DND-41 (cell line): ENCODE results near the gene CHST1.

ENCODE experiments used
- ATAC-seq: fragments of 200-7000 bp; cut with Tn5 transposase; 3 replicates; pipeline ENCODE4 v1.9.1; 2021; ENCODE audit warnings: low read depth; ENCODE audit not compliant: insufficient read depth
- DNase-seq: peaks from one replicate; pipeline ENCODE4 v3.0.0-alpha.2; 2020
- H2AFZ ChIP-seq: 2 replicates; pipeline ENCODE4 v1.6.0; 2012; ENCODE audit warnings: low read depth, low read length
- H3K27ac ChIP-seq: 2 replicates; pipeline ENCODE4 v1.5.1; 2012; ENCODE audit warnings: low read length, inconsistent platforms
- H3K27me3 ChIP-seq: fragments of 200-600 bp; sonication (generic); 2 replicates; pipeline ENCODE4 v1.6.0; 2012; ENCODE audit warnings: low read length, mild to moderate bottlenecking, inconsistent platforms; ENCODE audit not compliant: insufficient read depth, poor library complexity
- H3K36me3 ChIP-seq: 2 replicates; pipeline ENCODE4 v1.5.1; 2012; ENCODE audit warnings: low read length, inconsistent platforms; ENCODE audit not compliant: insufficient read depth
- H3K4me1 ChIP-seq: 2 replicates; pipeline ENCODE4 v1.5.1; 2012; ENCODE audit warnings: mild to moderate bottlenecking, low read length; ENCODE audit not compliant: insufficient read depth
- H3K4me2 ChIP-seq: 2 replicates; pipeline ENCODE4 v1.6.0; 2012; ENCODE audit warnings: mild to moderate bottlenecking, moderate library complexity, low read length, inconsistent platforms; ENCODE audit not compliant: insufficient read depth
- H3K4me3 ChIP-seq, 2 experiments: fragments of 200-600 bp in 1 of 2; shearing (Covaris generic) in 1 of 2; 2 replicates each; pipeline ENCODE4 v1.5.1; 2012 to 2016; ENCODE audit warnings: inconsistent platforms in 2 of 2, low read length in 2 of 2, mild to moderate bottlenecking in 2 of 2, low read depth in 1 of 2, moderate library complexity in 1 of 2
- H3K79me2 ChIP-seq: 2 replicates; pipeline ENCODE4 v1.6.0; 2012; ENCODE audit warnings: low read length, inconsistent platforms; ENCODE audit not compliant: insufficient read depth
- H3K9ac ChIP-seq: 2 replicates; pipeline ENCODE4 v1.6.0; 2012; ENCODE audit warnings: low read depth, mild to moderate bottlenecking, inconsistent platforms, low read length, moderate library complexity
- H3K9me3 ChIP-seq: 2 replicates; pipeline ENCODE4 v1.5.1; 2012; ENCODE audit warnings: low read length, moderate library complexity, mild to moderate bottlenecking, inconsistent platforms; ENCODE audit not compliant: insufficient read depth, severe bottlenecking
- H4K20me1 ChIP-seq: 2 replicates; pipeline ENCODE4 v1.6.0; 2012; ENCODE audit warnings: low read length; ENCODE audit not compliant: insufficient read depth
- CTCF ChIP-seq: IDR thresholded peaks from 2 replicates; pipeline ENCODE4 v1.5.1; 2012; ENCODE audit warnings: borderline replicate concordance, low read length, moderate library complexity, mild to moderate bottlenecking; ENCODE audit not compliant: poor library complexity, severe bottlenecking; ENCODE audit errors: extremely low read depth
- EZH2 ChIP-seq: IDR thresholded peaks from 3 replicates; pipeline ENCODE4 v1.6.1; 2012; ENCODE audit warnings: borderline replicate concordance, low read depth, mild to moderate bottlenecking, moderate library complexity, low read length, inconsistent platforms; ENCODE audit not compliant: severe bottlenecking

CHST1 gene

GRCh38 chr11:45663486-45664375 is 1.7 kb downstream of the CHST1 start:
- ATAC-seq, result no peak

GRCh38 chr11:45662665-45663485 is 2.5 kb downstream of the CHST1 start:
- Histone ChIP-seq H3K4me2 (peak overlapping the region; percentile 87), H3K4me1 (peaks cover 72% of the 10 kb centered on the region), H3K9ac (peak overlapping the region; percentile 63), H3K27me3 (peaks cover 34% of the 10 kb centered on the region), H3K9me3 (no peaks in the 10 kb centered on the region), H2AFZ (no peak overlapping the region), H3K27ac (peak overlapping the region; percentile 60), H3K79me2 (peaks cover 67% of the 10 kb centered on the region), H3K4me3 (peak overlapping the region in 1 of 2 experiments; percentile 67; a peak in 2 of 4 replicates), H3K36me3 (peaks cover 3% of the 10 kb centered on the region; the same call in 1 of the 2 replicates), H4K20me1 (peaks cover 56% of the 10 kb centered on the region)
- ATAC-seq, result no peak
- no peak for TF ChIP-seq CTCF
- no peak for TF ChIP-seq EZH2
- DNase-seq, result peak; percentile 25

More at GRCh38 chr11:45663486-45664375, 1.7 kb downstream of the CHST1 start:
- peak overlapping the region; percentile 62 for H3K27ac ChIP-seq
- peak overlapping the region; percentile 63 for H3K9ac ChIP-seq
- H4K20me1 ChIP-seq, result peaks cover 56% of the 10 kb centered on the region
- TF ChIP-seq CTCF (no peak), EZH2 (no peak)
- H3K4me3 ChIP-seq, result peak overlapping the region; percentile 67 to 69; a peak in 3 of 4 replicates
- peaks cover 62% of the 10 kb centered on the region for H3K79me2 ChIP-seq
- peak overlapping the region; percentile 87 for H3K4me2 ChIP-seq
- no peak for DNase-seq
- H3K36me3 ChIP-seq, result peaks cover 3% of the 10 kb centered on the region; the same call in 1 of the 2 replicates
- no peaks in the 10 kb centered on the region for H3K9me3 ChIP-seq
- H2AFZ ChIP-seq, result no peak overlapping the region
- peaks cover 37% of the 10 kb centered on the region for H3K27me3 ChIP-seq
- peaks cover 63% of the 10 kb centered on the region for H3K4me1 ChIP-seq

- Histone ChIP-seq H3K4me1 (peaks cover 78% of the 10 kb centered on the region), H3K4me2 (peak overlapping the region; percentile 87), H3K9ac (no peak overlapping the region), H3K9me3 (no peaks in the 10 kb centered on the region), H3K36me3 (peaks cover 3% of the 10 kb centered on the region; the same call in 1 of the 2 replicates), H2AFZ (no peak overlapping the region), H3K4me3 (peak overlapping the region in 1 of 2 experiments; percentile 67; a peak in 1 of 4 replicates), H3K79me2 (peaks cover 74% of the 10 kb centered on the region), H3K27ac (no peak overlapping the region), H3K27me3 (peaks cover 33% of the 10 kb centered on the region), H4K20me1 (peaks cover 60% of the 10 kb centered on the region)
- DNase-seq, result no peak
- ATAC-seq, result no peak
- no peak for TF ChIP-seq EZH2
Measured at GRCh38 chr11:45662096-45662664, 3.2 kb downstream of the CHST1 start.
